Lower leg skin (tissue), 3 donors: Measurements from ENCODE around the gene NOC4L.

Experiments
- POLR2A ChIP-seq, 2 donors: fragments of 450-650 bp; IDR thresholded peaks; one replicate each; pipeline ENCODE4 v1.6.1; 2016 to 2017; ENCODE audit warnings: antibody characterized with exemption in 2 of 2, mild to moderate bottlenecking in 1 of 2, moderate library complexity in 1 of 2
- TF ChIP-seq, protein P1 (sequence below), 3 donors: fragments of 450-650 bp; IDR thresholded peaks; one replicate each; pipeline ENCODE4 v1.5.1; 2016; ENCODE audit warnings: antibody characterized with exemption in 3 of 3, mild to moderate bottlenecking in 3 of 3, moderate library complexity in 2 of 3

DNA sequence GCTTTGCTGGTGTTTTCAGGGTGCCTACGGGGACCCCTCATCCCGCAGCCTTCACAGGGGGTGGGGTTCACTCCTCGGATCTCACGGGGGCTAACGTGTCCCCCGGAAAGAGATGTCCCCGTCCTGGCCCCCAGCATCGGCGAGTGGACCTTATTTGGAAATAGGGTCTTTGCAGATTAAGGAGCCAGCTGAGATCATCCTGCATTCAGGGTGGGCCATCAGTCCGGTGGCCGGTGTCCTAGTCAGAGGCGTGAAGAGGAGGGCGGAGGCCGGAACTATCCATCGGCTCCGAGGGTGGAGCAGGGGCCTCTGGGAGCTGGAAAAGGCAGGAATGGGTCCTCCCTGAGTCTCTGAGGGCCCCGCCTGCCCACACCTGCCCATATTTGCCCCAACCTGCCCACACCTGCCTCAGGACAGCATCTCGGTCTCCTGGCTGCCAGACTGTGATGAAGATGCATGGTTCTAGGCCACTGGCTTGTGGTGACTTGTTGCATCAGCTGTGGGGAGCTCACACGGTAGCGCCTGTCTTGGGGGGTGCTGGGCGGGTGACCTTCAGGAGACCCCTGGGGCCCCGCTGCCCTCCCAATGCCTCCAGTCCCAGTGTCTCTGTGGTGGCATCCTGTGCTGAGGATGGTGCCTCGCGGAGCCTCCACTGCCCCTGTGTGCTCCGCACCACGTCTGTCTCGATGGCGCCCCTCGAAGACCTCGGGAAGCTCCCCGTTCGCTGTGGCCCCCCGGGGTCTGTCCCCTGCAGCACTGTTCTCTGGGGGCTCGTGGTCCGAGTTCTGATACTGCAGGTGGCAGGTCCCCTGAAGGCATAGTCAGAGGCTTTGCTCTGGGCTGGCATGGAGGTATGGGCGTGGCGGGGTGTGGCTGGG, 14.7 kb downstream of the NOC4L start:
- TF ChIP-seq, protein P1, sequence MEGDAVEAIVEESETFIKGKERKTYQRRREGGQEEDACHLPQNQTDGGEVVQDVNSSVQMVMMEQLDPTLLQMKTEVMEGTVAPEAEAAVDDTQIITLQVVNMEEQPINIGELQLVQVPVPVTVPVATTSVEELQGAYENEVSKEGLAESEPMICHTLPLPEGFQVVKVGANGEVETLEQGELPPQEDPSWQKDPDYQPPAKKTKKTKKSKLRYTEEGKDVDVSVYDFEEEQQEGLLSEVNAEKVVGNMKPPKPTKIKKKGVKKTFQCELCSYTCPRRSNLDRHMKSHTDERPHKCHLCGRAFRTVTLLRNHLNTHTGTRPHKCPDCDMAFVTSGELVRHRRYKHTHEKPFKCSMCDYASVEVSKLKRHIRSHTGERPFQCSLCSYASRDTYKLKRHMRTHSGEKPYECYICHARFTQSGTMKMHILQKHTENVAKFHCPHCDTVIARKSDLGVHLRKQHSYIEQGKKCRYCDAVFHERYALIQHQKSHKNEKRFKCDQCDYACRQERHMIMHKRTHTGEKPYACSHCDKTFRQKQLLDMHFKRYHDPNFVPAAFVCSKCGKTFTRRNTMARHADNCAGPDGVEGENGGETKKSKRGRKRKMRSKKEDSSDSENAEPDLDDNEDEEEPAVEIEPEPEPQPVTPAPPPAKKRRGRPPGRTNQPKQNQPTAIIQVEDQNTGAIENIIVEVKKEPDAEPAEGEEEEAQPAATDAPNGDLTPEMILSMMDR (IDR thresholded peaks at IDR 0.05), result no peak
- no peak for TF ChIP-seq POLR2A (IDR thresholded peaks at IDR 0.05)
